Measurements from ENCODE around the gene DLEC1. TPM values are rescaled to one million over a fixed set of nuclear protein-coding genes. Genes with fewer than 3 reads are reported as not detected.
A peak's percentile ranks its signal among the peaks of the same experiment; 100 is the strongest.

The DLEC1 gene
- polyA plus RNA-seq, 2 of the 4 experiments (the other 2 are of a cell fraction): 0.10 TPM; not detected in 1

- FAIRE-seq (no peak), DNase-seq (ENCODE audit: low read depth in 1 of 2, low spot score in 1 of 2) (peak; percentile 61 to 62), ATAC-seq (peak; percentile 47 to 52)
- Histone ChIP-seq H3K27ac (peak overlapping the region; percentile 96 to 99), H3K4me1 (peaks cover 27% of the 10 kb centered on the region), H3K4me2 (peak overlapping the region; percentile 79), H3K4me3 (peak overlapping the region; percentile 64), H3K9me3 (no peaks in the 10 kb centered on the region)
- ChIA-PET POLR2A (interaction anchor here (1.2 to 4.2 kb wide), 7 partner anchors 24 to 330 kb away, joined by 3 to 75 read pairs (median 4); partner anchors contain the start of genes ACAA1, ACVR2B, EXOG and MYD88), CTCF (interaction anchor here (1.1 to 3.5 kb wide), 6 partner anchors 10 to 143 kb away, joined by 4 to 19 read pairs (median 6); partner anchors contain the start of genes ACAA1 and MYD88)
- 2% methylated on average over 16 of the region's 62 CpGs for WGBS (ENCODE audit: missing lambda C conversion rate)
- TF ChIP-seq PHF8 (IDR thresholded peaks at IDR 0.05; ENCODE audit: borderline replicate concordance, low read depth) (peak; percentile 43; the same call in 1 of the 2 replicates), RFX5 (IDR thresholded peaks at IDR 0.05) (no peak), FOSB (CRISPR knock-in tag; IDR thresholded peaks at IDR 0.05) (no peak)
Observed at GRCh38 chr3:38165722-38166387, 126.8 kb downstream of the DLEC1 start.

GRCh38 chr3:38167591-38167990 is 128.6 kb downstream of the DLEC1 start:
- Histone ChIP-seq H3K4me2 (peak overlapping the region; percentile 79; the same call in 2 of the 3 replicates), H3K9me3 (no peaks in the 10 kb centered on the region), H3K4me3 (no peak overlapping the region), H3K27ac (no peak overlapping the region), H3K4me1 (peaks cover 35% of the 10 kb centered on the region)
- FAIRE-seq: no peak
- WGBS (ENCODE audit: missing lambda C conversion rate): 91% methylated on average over 4 of the region's 4 CpGs
- TF ChIP-seq GATA3 (IDR thresholded peaks at IDR 0.05; ENCODE audit: borderline replicate concordance) (no peak), RARB (CRISPR knock-in tag; IDR thresholded peaks at IDR 0.05) (no peak), ZSCAN20 (CRISPR knock-in tag; IDR thresholded peaks at IDR 0.05) (no peak), POLR2A (IDR thresholded peaks at IDR 0.05; ENCODE audit: low read length) (no peak), ZC3H11A (IDR thresholded peaks at IDR 0.05) (no peak), RFX5 (IDR thresholded peaks at IDR 0.05) (no peak), CBX8 (IDR thresholded peaks at IDR 0.05) (no peak), KDM1A (IDR thresholded peaks at IDR 0.05; ENCODE audit: low read depth) (no peak), CHD2 (IDR thresholded peaks at IDR 0.05; ENCODE audit: low read length, partially characterized antibody) (no peak), SMC3 (IDR thresholded peaks at IDR 0.05) (no peak)
- DNase-seq (ENCODE audit: low read depth in 1 of 2, low spot score in 1 of 2): no peak
- CTCF ChIA-PET: interaction anchor here (1.7 kb wide), 1 partner anchor 26 kb away, joined by 6 read pairs; no protein-coding TSS in a partner anchor
- POLR2A ChIA-PET: interaction anchor here (1.2 kb wide), 1 partner anchor 31 kb away, joined by 3 read pairs; the partner anchor contains the start of gene ACAA1
- ATAC-seq: no peak

- ATAC-seq (no peak), FAIRE-seq (no peak), DNase-seq (ENCODE audit: low read depth in 1 of 2, low spot score in 1 of 2) (no peak)
- POLR2A ChIA-PET: interaction anchor here (1.2 kb wide), 1 partner anchor 31 kb away, joined by 3 read pairs; the partner anchor contains the start of gene ACAA1
- Histone ChIP-seq H3K4me1 (peaks cover 39% of the 10 kb centered on the region), H3K9me3 (no peaks in the 10 kb centered on the region), H3K4me2 (peak overlapping the region; percentile 9; the same call in 1 of the 3 replicates), H3K27ac (no peak overlapping the region), H3K4me3 (no peak overlapping the region)
- TF ChIP-seq MAFK (IDR thresholded peaks at IDR 0.05; ENCODE audit: partially characterized antibody): no peak
- TF ChIP-seq SMC3 (IDR thresholded peaks at IDR 0.05): no peak
- no peak for TF ChIP-seq PBX3 (IDR thresholded peaks at IDR 0.05)
- no peak for TF ChIP-seq NFE2L2 (conservative IDR thresholded peaks at IDR 0.05; ENCODE audit: low read length)
- CTCF ChIA-PET: no interaction called here
- 97% methylated on average over 4 of the region's 4 CpGs for WGBS (ENCODE audit: missing lambda C conversion rate)
Observed at GRCh38 chr3:38168151-38169026, 129.4 kb downstream of the DLEC1 start.

- ATAC-seq: no peak
- TF ChIP-seq POLR2A (IDR thresholded peaks at IDR 0.05; ENCODE audit: low read length) (no peak), ATOH8 (CRISPR knock-in tag; IDR thresholded peaks at IDR 0.05; ENCODE audit: low read depth) (no peak), HOXB5 (CRISPR knock-in tag; IDR thresholded peaks at IDR 0.05) (no peak), HOXA7 (CRISPR knock-in tag; IDR thresholded peaks at IDR 0.05) (no peak), HMGXB4 (CRISPR knock-in tag; IDR thresholded peaks at IDR 0.05; ENCODE audit: borderline replicate concordance) (no peak), E2F6 (IDR thresholded peaks at IDR 0.05; ENCODE audit: borderline replicate concordance, low read depth) (no peak), TFCP2L1 (CRISPR knock-in tag; IDR thresholded peaks at IDR 0.05) (no peak), TP53 (CRISPR knock-in tag; IDR thresholded peaks at IDR 0.05) (no peak), ZC3H11A (IDR thresholded peaks at IDR 0.05) (no peak), EP300 (IDR thresholded peaks at IDR 0.05) (no peak), NPAS2 (CRISPR knock-in tag; IDR thresholded peaks at IDR 0.05; ENCODE audit: borderline replicate concordance) (no peak), HDAC2 (IDR thresholded peaks at IDR 0.05) (no peak), SMC3 (IDR thresholded peaks at IDR 0.05) (no peak), CBX2 (IDR thresholded peaks at IDR 0.05; ENCODE audit: borderline replicate concordance, low read depth) (no peak)
Observed at GRCh38 chr3:38169027-38169317, 130.0 kb downstream of the DLEC1 start.

More at GRCh38 chr3:38169027-38169317, 130.0 kb downstream of the DLEC1 start:
- no peak overlapping the region for H3K27ac ChIP-seq
- H3K4me2 ChIP-seq: 0 out of 3 replicates have a peak overlapping the region, but pooled peaks have one; percentile 9
- H3K9me3 ChIP-seq: no peaks in the 10 kb centered on the region
- no peak overlapping the region for H3K4me3 ChIP-seq
- peaks cover 44% of the 10 kb centered on the region for H3K4me1 ChIP-seq
- ChIA-PET CTCF (no interaction called here), POLR2A (no interaction called here)
- no peak for FAIRE-seq
- no peak for DNase-seq (ENCODE audit: low read depth in 1 of 2, low spot score in 1 of 2)
- 92% methylated on average over 1 of the region's 1 CpG for WGBS (ENCODE audit: missing lambda C conversion rate)

All from A549 (cell line).